ENCODE measurements around the gene TFCP2L1. TPM values are rescaled to one million over a fixed set of nuclear protein-coding genes. Genes with fewer than 3 reads are reported as not detected.

Gene TFCP2L1
- total RNA-seq, 2 donors from 2014 or later = 1.1 to 3.4 TPM

- no peaks in the 10 kb centered on the region for H3K4me1 ChIP-seq (ENCODE audit: control insufficient read depth in 1 of 2, low read depth in 2 of 2)
- H3K27ac ChIP-seq = no peak overlapping the region
- H3K36me3 ChIP-seq = no peaks in the 10 kb centered on the region
- peaks cover 10% of the 10 kb centered on the region for H3K9me3 ChIP-seq
- no peak for ATAC-seq (ENCODE audit: insufficient number of reproducible peaks, low FRiP score, low read depth)
- H3K4me3 ChIP-seq = no peak overlapping the region
- H3K27me3 ChIP-seq (replicated peaks; ENCODE audit: insufficient read depth) = no peaks in the 10 kb centered on the region
- no peak for DNase-seq (ENCODE audit: low spot score)
- no peak for TF ChIP-seq CTCF (IDR thresholded peaks at IDR 0.05)
Measured at GRCh38 chr2:121171625-121172119, 113.3 kb downstream of the TFCP2L1 start.

- Histone ChIP-seq H3K27ac (no peak overlapping the region), H3K4me1 (ENCODE audit: control insufficient read depth in 1 of 2, low read depth in 2 of 2) (no peaks in the 10 kb centered on the region), H3K27me3 (replicated peaks; ENCODE audit: insufficient read depth) (no peaks in the 10 kb centered on the region), H3K4me3 (no peak overlapping the region), H3K36me3 (no peaks in the 10 kb centered on the region), H3K9me3 (peaks cover 10% of the 10 kb centered on the region)
- DNase-seq (ENCODE audit: low spot score) = no peak
- no peak for ATAC-seq (ENCODE audit: insufficient number of reproducible peaks, low FRiP score, low read depth)
- TF ChIP-seq CTCF (IDR thresholded peaks at IDR 0.05) = no peak
Measured at GRCh38 chr2:121170577-121170976, 114.4 kb downstream of the TFCP2L1 start.

- no peaks in the 10 kb centered on the region for H3K4me1 ChIP-seq (ENCODE audit: control insufficient read depth in 1 of 2, low read depth in 2 of 2)
Measured at GRCh38 chr2:121167411-121167810, 117.6 kb downstream of the TFCP2L1 start.

More at GRCh38 chr2:121167411-121167810, 117.6 kb downstream of the TFCP2L1 start:
- Histone ChIP-seq H3K4me3 (no peak overlapping the region), H3K9me3 (peaks cover 10% of the 10 kb centered on the region), H3K27me3 (replicated peaks; ENCODE audit: insufficient read depth) (no peaks in the 10 kb centered on the region), H3K36me3 (no peaks in the 10 kb centered on the region), H3K27ac (no peak overlapping the region)
- ATAC-seq (ENCODE audit: insufficient number of reproducible peaks, low FRiP score, low read depth) = no peak
- TF ChIP-seq CTCF (IDR thresholded peaks at IDR 0.05) = no peak
- DNase-seq (ENCODE audit: low spot score) = no peak

Other genes with a start within 250 kb of the TFCP2L1 start
- not detected for gene RNU4ATAC, start 245.7 kb upstream of the TFCP2L1 start, total RNA-seq

Data from thoracic aorta (tissue), 2 donors.